Caco-2 (cell line): ENCODE data around the gene ADGRE3. TPM values are rescaled to one million over a fixed set of nuclear protein-coding genes. Genes with fewer than 3 reads are reported as not detected.
A peak's percentile ranks its signal among the peaks of the same experiment; 100 is the strongest.

Experiments used
- BruUV-seq: library from RNA; stranded (reverse); fragments of 400-500 nt; replicated peaks from 2 replicates; lab custom pipeline; 2021; lab: Mats Ljungman, UMichigan
- CTCF ChIA-PET: fragments of 300-600 bp; sonication (Branson Sonifier 250); formaldehyde crosslinking; loops from one replicate; lab custom pipeline; 2022; ENCODE audit warnings: antibody characterized with exemption; lab: Charles Lee
- POLR2A ChIA-PET: fragments of 300-600 bp; sonication (Branson Sonifier 250); formaldehyde crosslinking; loops from one replicate; lab custom pipeline; 2022; ENCODE audit warnings: antibody characterized with exemption; lab: Charles Lee
- DNase-seq, 2 experiments: peaks; one replicate each; pipeline versions ENCODE4 v3.0.0 to v3.0.0-alpha.2; 2020 to 2022
- H3K27me3 ChIP-seq: replicated peaks from 2 replicates; pipeline ENCODE4 v1.6.0; 2011; ENCODE audit warnings: low read length; ENCODE audit not compliant: control insufficient read depth, insufficient read depth
- H3K36me3 ChIP-seq: 2 replicates; pipeline ENCODE4 v1.5.1; 2011; ENCODE audit warnings: low read length; ENCODE audit not compliant: control insufficient read depth, insufficient read depth
- H3K4me1 ChIP-seq: fragments of 250-450 bp; sonication (Bioruptor Pico); 2 replicates; pipeline ENCODE4 v1.5.1; 2020; ENCODE audit warnings: mild to moderate bottlenecking
- H3K4me3 ChIP-seq: 2 replicates; pipeline ENCODE4 v1.5.1; 2011; ENCODE audit warnings: low read depth, mild to moderate bottlenecking, control low read depth, low read length
- H3K9me3 ChIP-seq: fragments of 250-450 bp; sonication (Bioruptor Pico); 2 replicates; pipeline ENCODE4 v1.5.1; 2020; ENCODE audit warnings: mild to moderate bottlenecking, moderate library complexity
- H3K27ac Mint-ChIP-seq: one replicate; pipeline ENCODE4 v1.8.0; 2022; ENCODE audit warnings: mixed read lengths; ENCODE audit not compliant: unreplicated experiment
- H3K27me3 Mint-ChIP-seq: one replicate; pipeline ENCODE4 v1.8.0; 2022; ENCODE audit warnings: mixed read lengths; ENCODE audit not compliant: insufficient read depth, unreplicated experiment
- H3K36me3 Mint-ChIP-seq: one replicate; pipeline ENCODE4 v1.8.0; 2022; ENCODE audit warnings: mild to moderate bottlenecking, mixed read lengths; ENCODE audit not compliant: insufficient read depth, unreplicated experiment
- H3K4me1 Mint-ChIP-seq: one replicate; pipeline ENCODE4 v1.8.0; 2022; ENCODE audit warnings: low read depth, mixed read lengths; ENCODE audit not compliant: unreplicated experiment
- H3K4me3 Mint-ChIP-seq: one replicate; pipeline ENCODE4 v1.8.0; 2022; ENCODE audit warnings: mild to moderate bottlenecking, moderate library complexity, mixed read lengths; ENCODE audit not compliant: unreplicated experiment
- H3K9me3 Mint-ChIP-seq: one replicate; pipeline ENCODE4 v1.8.0; 2022; ENCODE audit warnings: mixed read lengths; ENCODE audit not compliant: unreplicated experiment
- CTCF ChIP-seq, 2 experiments: fragments of 200-600 bp in 1 of 2; IDR thresholded peaks; 1 replicate in 1 of 2; 2 replicates in 1 of 2; pipeline versions ENCODE4 v1.5.1 to v1.8.0; 2011 to 2022; ENCODE audit warnings: antibody characterized with exemption in 1 of 2, control low read depth in 1 of 2, inconsistent platforms in 1 of 2, low read depth in 1 of 2, low read length in 1 of 2, mild to moderate bottlenecking in 1 of 2, moderate library complexity in 1 of 2; ENCODE audit not compliant: insufficient read depth in 1 of 2, severe bottlenecking in 1 of 2, unreplicated experiment in 1 of 2
- intact Hi-C: fragments of 100-400 bp; cut with micrococcal nuclease; formaldehyde crosslinking; loops from one replicate; pipeline ENCODE4 v1.10.0; 2022; ENCODE audit not compliant: unreplicated experiment
- total RNA-seq: library from RNA; stranded (reverse); gene quantifications from 2 replicates; pipeline ENCODE4 v1.2.3, GENCODE V29; 2022

ADGRE3 gene
- total RNA-seq, 1 experiment from 2014 or later, result not detected

- Mint-ChIP-seq H3K4me3 (no peak overlapping the region), H3K27ac (no peak overlapping the region), H3K4me1 (no peaks in the 10 kb centered on the region), H3K36me3 (peaks cover 8% of the 10 kb centered on the region), H3K9me3 (no peaks in the 10 kb centered on the region), H3K27me3 (no peaks in the 10 kb centered on the region)
- no TSS peak for BruUV-seq
- intact Hi-C loops, result loop anchor here (10.0 kb wide), 1 partner anchor 209 kb away; no protein-coding TSS in a partner anchor
- TF ChIP-seq CTCF (IDR thresholded peaks at IDR 0.05; ENCODE audit: insufficient read depth in 1 of 2, low read depth in 1 of 2, low read length in 1 of 2, severe bottlenecking in 1 of 2, unreplicated experiment in 1 of 2), result no peak
- Histone ChIP-seq H3K9me3 (no peaks in the 10 kb centered on the region), H3K36me3 (no peaks in the 10 kb centered on the region), H3K4me1 (no peaks in the 10 kb centered on the region), H3K27me3 (no peaks in the 10 kb centered on the region), H3K4me3 (no peak overlapping the region)
- POLR2A ChIA-PET, result no interaction called here
- CTCF ChIA-PET, result no interaction called here
- no peak for DNase-seq
These were observed 99.1 kb downstream of the ADGRE3 start for GRCh38 chr19:14575428-14575980.

DNA sequence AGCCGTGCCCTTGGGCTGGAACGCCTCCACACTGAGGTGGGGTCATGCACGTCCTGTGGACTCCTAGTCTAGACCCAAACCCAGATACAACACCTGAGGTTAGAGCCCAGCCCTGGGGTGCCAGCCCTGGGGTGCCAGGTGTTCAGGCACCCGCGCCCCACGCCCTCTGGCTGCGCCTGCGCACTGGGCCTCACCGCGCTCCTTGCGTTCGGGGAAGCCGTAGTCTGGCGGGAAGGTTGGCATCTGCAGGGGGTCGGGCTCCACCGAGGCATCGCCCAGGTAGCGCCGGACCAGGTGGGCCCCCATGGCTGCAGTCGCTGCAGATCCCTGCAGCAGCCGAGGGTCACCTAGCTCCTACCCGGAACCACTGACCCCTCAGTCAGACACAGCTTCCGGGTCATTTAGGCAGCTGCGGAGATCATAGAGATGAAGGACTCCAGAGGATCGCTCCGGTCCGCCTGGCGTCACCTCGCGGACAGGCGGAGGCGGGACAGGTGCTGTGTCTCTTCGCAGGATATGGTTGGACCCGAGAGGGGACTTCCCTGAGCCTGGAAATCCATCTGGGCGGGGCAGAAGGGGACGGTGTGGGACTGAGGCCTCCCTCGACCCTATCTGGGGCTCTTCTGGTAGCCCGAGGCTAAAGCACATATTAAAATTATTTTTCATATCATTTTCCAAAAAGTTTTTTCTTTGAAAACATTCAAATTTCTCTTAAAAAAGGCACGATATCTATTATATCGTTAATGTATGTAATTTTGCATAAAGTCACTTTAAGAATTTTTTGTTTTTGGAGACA is 102.8 kb downstream of the ADGRE3 start, which contains the start of gene NDUFB7:
TSS of gene NDUFB7 (minus strand) at position 372 of the 796 bp plus-strand sequence. CDS start at position 306, 66 bp downstream.
- H3K4me3 Mint-ChIP-seq, result peak within 1 kb of the TSS; percentile 88
- peaks cover 9% of the 10 kb centered on the region for H3K4me1 Mint-ChIP-seq
- Histone ChIP-seq H3K9me3 (no peaks in the 10 kb centered on the region), H3K27me3 (no peaks in the 10 kb centered on the region), H3K4me1 (no peaks in the 10 kb centered on the region), H3K4me3 (peak within 1 kb of the TSS; percentile 92), H3K36me3 (no peaks in the 10 kb centered on the region)
- BruUV-seq, result TSS peak; percentile 64
- ChIA-PET POLR2A (interaction anchor here (0.9 to 1.1 kb wide), 4 partner anchors 42 to 115 kb away, joined by 4 to 6 read pairs (median 5); partner anchors contain the start of genes DNAJB1 and GIPC1), CTCF (interaction anchor here (0.6 to 2.5 kb wide), 6 partner anchors 9 to 1811 kb away, joined by 3 to 50 read pairs (median 4); partner anchors contain the start of gene ASF1B)
- peak within 1 kb of the TSS; percentile 92 for H3K27ac Mint-ChIP-seq
- TF ChIP-seq CTCF (IDR thresholded peaks at IDR 0.05; ENCODE audit: insufficient read depth in 1 of 2, low read depth in 1 of 2, low read length in 1 of 2, severe bottlenecking in 1 of 2, unreplicated experiment in 1 of 2), result peak; percentile 39 to 87
- no peaks in the 10 kb centered on the region for H3K9me3 Mint-ChIP-seq
- DNase-seq, result peak; percentile 93
- H3K36me3 Mint-ChIP-seq, result peaks cover 32% of the 10 kb centered on the region
- H3K27me3 Mint-ChIP-seq, result no peaks in the 10 kb centered on the region
- intact Hi-C loops, result loop anchor here (1.0 to 10.0 kb wide), 2 partner anchors 54 to 213 kb away; partner anchors contain the start of gene DNAJB1

GRCh38 chr19:14570864-14571527 is 103.6 kb downstream of the ADGRE3 start:
- ChIA-PET CTCF (interaction anchor here (0.6 kb wide), 1 partner anchor 983 kb away, joined by 4 read pairs; no protein-coding TSS in a partner anchor), POLR2A (interaction anchor here (1.1 kb wide), 2 partner anchors 41 to 119 kb away, joined by 6 read pairs; partner anchors contain the start of gene ZNF333)
- H3K9me3 ChIP-seq, result no peaks in the 10 kb centered on the region
- Mint-ChIP-seq H3K4me1 (peaks cover 9% of the 10 kb centered on the region), H3K4me3 (peak overlapping the region; percentile 88), H3K27me3 (no peaks in the 10 kb centered on the region), H3K27ac (peak overlapping the region; percentile 92), H3K9me3 (no peaks in the 10 kb centered on the region), H3K36me3 (peaks cover 34% of the 10 kb centered on the region)
- no peaks in the 10 kb centered on the region for H3K4me1 ChIP-seq
- H3K36me3 ChIP-seq, result no peaks in the 10 kb centered on the region
- no peak for TF ChIP-seq CTCF (IDR thresholded peaks at IDR 0.05; ENCODE audit: insufficient read depth in 1 of 2, low read depth in 1 of 2, low read length in 1 of 2, severe bottlenecking in 1 of 2, unreplicated experiment in 1 of 2)
- DNase-seq, result no peak
- no TSS peak for BruUV-seq
- peak overlapping the region; percentile 92 for H3K4me3 ChIP-seq
- intact Hi-C loops, result loop anchor here (10.0 kb wide), 1 partner anchor 214 kb away; no protein-coding TSS in a partner anchor
- no peaks in the 10 kb centered on the region for H3K27me3 ChIP-seq
